Esophagus (tissue), 2 donors: ENCODE data around the gene LDLRAD4. TPM values are rescaled to one million over a fixed set of nuclear protein-coding genes. Genes with fewer than 3 reads are reported as not detected.

Experiments used
- H3K27ac ChIP-seq, 2 donors: one replicate each; pipeline ENCODE4 v1.5.1; 2013; ENCODE audit warnings: low read depth in 2 of 2, mild to moderate bottlenecking in 2 of 2, inconsistent platforms in 1 of 2, low read length in 1 of 2, moderate library complexity in 1 of 2
- H3K27me3 ChIP-seq, 2 donors: one replicate each; pipeline ENCODE4 v1.6.1; 2013; ENCODE audit warnings: low read length in 2 of 2, control low read depth in 1 of 2, mild to moderate bottlenecking in 1 of 2; ENCODE audit not compliant: insufficient read depth in 2 of 2, control insufficient read depth in 1 of 2
- H3K36me3 ChIP-seq, 2 donors: one replicate each; pipeline ENCODE4 v1.6.1; 2013; ENCODE audit warnings: low read length in 1 of 2; ENCODE audit not compliant: control insufficient read depth in 2 of 2, insufficient read depth in 2 of 2
- H3K4me1 ChIP-seq, 2 donors: one replicate each; pipeline ENCODE4 v1.6.1; 2013; ENCODE audit warnings: low read length in 1 of 2; ENCODE audit not compliant: control insufficient read depth in 2 of 2, insufficient read depth in 2 of 2
- H3K4me3 ChIP-seq, 2 donors: one replicate each; pipeline ENCODE4 v1.5.1; 2013; ENCODE audit warnings: low read length in 2 of 2, mild to moderate bottlenecking in 2 of 2, low read depth in 1 of 2, moderate library complexity in 1 of 2
- H3K9me3 ChIP-seq, 2 donors: one replicate each; pipeline ENCODE4 v1.6.1; 2013; ENCODE audit warnings: mild to moderate bottlenecking in 2 of 2, low read depth in 1 of 2, low read length in 1 of 2, moderate library complexity in 1 of 2; ENCODE audit not compliant: control insufficient read depth in 2 of 2, insufficient read depth in 1 of 2
- WGBS, 2 donors: extraction: QIAGEN DNeasy Blood & Tissue Kit; methylation state at CpG; one replicate each; pipeline ENCODE4 v1.1.7; 2013; 5-methylcytosine and 5-hydroxymethylcytosine counted together
- polyA plus RNA-seq, 2 donors: library from polyadenylated mRNA; stranded (reverse); fragments of 200-250 nt; gene quantifications; one replicate each; pipeline ENCODE4 v1.2.3, GENCODE V29; 2013
- donor health status: healthy with polysubstance abuse.
- donor health status: Bipolar disorder and iron deficiency.

The LDLRAD4 gene
- polyA plus RNA-seq, 2 donors = 0.79 to 0.99 TPM

DNA sequence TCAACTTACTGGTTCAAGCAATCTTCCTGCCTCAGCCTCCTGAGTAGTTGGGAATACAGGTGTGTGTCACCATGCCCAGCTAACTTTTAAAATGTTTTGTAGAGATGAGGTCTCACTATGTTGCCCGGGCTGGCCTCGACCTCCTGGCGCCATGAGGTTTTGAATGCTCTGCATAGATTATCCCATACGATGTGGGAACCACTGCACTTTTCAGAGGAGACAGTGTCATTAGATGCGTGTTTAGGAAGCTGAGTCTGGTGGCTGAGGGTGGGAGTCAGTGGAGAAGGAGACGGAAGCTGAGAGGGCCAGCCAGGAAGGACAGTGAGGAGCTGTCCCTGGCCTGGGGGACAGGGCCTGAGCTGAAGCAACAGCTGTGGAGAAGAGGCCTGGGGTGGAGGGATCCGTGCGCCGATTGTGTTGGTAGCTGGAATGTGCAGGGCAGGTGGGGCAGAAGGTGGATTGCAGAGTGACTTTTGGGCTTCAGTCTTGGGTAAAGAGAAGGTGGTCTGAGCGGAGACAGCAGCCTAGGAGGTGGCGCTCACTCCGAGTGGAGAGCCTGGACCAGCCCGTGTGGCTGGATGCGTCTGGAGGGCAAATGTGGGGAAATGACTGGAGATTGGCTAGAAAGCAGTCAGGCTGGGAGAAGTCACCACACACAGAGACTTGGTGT, 68.0 kb downstream of the LDLRAD4 start:
- Histone ChIP-seq H3K27me3 (no peaks in the 10 kb centered on the region), H3K4me3 (no peak overlapping the region), H3K9me3 (no peaks in the 10 kb centered on the region), H3K27ac (no peak overlapping the region), H3K4me1 (no peaks in the 10 kb centered on the region), H3K36me3 (no peaks in the 10 kb centered on the region)
- WGBS, 2 donors = 93 to 95% methylated on average over 14 of the region's 14 CpGs

DNA sequence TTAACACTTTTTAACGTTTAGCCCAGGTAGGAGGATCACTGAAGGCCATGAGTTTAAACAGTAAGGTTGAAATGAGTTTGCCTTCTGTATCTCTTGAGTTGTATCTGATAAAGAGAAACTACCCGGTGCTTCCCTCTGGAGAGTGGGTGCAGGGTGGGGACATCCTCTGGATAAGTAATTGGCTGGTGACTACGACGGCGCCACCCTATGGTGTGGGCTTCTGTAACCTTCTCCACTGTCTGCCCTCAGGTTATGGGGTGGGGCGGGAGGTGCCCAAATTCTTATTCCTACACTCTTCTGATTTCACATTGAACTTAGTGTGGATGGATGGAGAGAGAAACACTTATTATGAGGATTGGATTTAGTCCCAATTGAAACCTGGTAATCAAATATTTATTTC, 68.8 kb downstream of the LDLRAD4 start:
- no peaks in the 10 kb centered on the region for H3K9me3 ChIP-seq
- H3K4me1 ChIP-seq = peaks cover 0 to 1% of the 10 kb centered on the region in 2 donors
- H3K36me3 ChIP-seq = no peaks in the 10 kb centered on the region
- H3K27me3 ChIP-seq = no peaks in the 10 kb centered on the region
- H3K4me3 ChIP-seq = no peak overlapping the region
- H3K27ac ChIP-seq = no peak overlapping the region
- 68 to 71% methylated on average over 6 of the region's 6 CpGs for WGBS, 2 donors

DNA sequence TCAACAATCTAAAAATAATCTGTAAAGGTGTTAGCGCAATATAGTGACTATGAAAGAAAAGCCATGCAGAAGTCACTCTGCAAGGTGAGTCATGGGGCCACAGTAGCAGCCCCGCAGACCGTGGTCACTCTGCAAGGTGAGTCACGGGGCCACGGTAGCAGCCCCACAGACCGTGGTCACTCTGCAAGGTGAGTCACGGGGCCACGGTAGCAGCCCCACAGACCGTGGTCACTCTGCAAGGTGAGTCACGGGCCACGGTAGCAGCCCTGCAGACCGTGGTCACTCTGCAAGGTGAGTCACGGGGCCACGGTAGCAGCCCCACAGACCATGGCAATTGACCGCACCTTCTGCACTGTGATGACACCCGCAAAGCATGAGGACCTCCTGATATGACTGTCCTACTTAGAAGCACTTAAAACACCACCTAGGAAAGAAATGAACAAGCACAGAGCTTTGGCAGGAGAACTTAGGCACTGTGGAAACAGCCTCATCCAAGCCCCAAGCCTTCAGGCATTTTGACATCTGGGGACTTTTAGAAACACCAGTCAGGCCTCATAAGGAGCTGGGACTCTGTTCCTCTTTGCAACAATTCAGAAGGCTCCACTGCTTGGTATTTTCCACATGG, 70.1 kb downstream of the LDLRAD4 start:
- no peaks in the 10 kb centered on the region for H3K9me3 ChIP-seq
- WGBS, 2 donors = 85 to 86% methylated on average over 16 of the region's 16 CpGs
- H3K4me3 ChIP-seq = no peak overlapping the region
- no peaks in the 10 kb centered on the region for H3K27me3 ChIP-seq
- H3K4me1 ChIP-seq = peaks cover 0 to 1% of the 10 kb centered on the region in 2 donors
- no peaks in the 10 kb centered on the region for H3K36me3 ChIP-seq
- H3K27ac ChIP-seq = no peak overlapping the region

DNA sequence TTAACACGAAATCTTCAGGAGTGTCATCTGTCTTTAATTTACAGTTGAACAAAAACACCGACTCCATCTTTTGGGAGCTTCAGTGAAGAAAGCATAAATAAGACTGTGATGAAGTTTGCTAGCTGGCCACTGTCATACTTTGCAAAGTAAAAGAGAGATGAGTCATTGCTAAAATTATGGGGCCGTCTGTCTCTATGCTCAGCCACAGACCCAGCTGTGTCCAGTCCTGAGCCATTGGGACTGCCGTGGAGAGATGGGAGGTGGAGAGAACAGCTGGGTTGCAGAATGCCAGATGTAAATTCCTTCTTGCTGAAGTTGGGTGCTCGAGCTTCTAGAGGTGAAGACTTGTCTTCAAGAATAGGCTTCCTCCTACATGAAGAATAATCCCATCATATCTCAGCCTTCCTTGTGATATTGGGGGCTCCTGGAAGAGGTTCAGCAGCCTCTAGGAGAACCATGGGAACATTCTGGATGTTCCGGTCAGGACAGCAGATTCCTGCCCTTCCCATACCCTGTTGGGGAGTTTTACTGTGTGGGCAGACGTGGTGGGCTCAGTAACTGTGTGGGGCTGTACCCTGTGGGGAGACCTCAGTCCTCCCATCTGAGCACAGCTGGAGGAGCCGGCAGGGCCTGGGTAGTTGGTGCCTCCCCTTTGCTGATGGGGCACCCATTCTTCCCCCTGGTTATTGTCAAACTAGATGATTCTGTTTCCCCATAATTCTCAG, 71.1 kb downstream of the LDLRAD4 start:
- 69 to 73% methylated on average over 8 of the region's 8 CpGs for WGBS, 2 donors
- H3K27ac ChIP-seq = no peak overlapping the region
- peaks cover 0 to 1% of the 10 kb centered on the region in 2 donors for H3K4me1 ChIP-seq

DNA sequence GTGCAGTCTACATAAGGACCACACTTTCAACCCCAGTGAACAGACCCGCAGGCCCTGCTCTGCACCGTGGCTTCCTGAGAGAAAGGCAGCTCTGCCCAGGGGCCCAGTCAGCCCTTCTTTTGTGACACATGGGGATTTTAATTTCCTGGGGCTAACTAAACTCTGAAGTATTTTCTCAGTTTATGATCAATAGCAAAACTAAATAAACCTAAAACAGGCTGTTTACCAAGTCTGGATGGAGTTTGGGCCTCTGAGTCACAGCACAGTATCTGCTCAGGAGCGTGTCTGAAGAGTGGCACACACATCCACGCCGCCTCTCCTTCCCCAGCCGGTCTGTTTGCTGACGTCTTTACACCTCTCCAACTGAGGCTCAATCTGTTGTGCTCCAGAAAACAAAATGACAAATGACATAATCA, 72.3 kb downstream of the LDLRAD4 start:
- Histone ChIP-seq H3K4me3 (no peak overlapping the region), H3K9me3 (no peaks in the 10 kb centered on the region), H3K4me1 (peaks cover 0 to 1% of the 10 kb centered on the region in 2 donors), H3K27me3 (no peaks in the 10 kb centered on the region), H3K27ac (no peak overlapping the region), H3K36me3 (no peaks in the 10 kb centered on the region)
- WGBS, 2 donors = 69 to 80% methylated on average over 7 of the region's 7 CpGs

More for the DNA sequence above, 71.1 kb downstream of the LDLRAD4 start:
- Histone ChIP-seq H3K9me3 (no peaks in the 10 kb centered on the region), H3K4me3 (no peak overlapping the region), H3K27me3 (no peaks in the 10 kb centered on the region), H3K36me3 (no peaks in the 10 kb centered on the region)

DNA sequence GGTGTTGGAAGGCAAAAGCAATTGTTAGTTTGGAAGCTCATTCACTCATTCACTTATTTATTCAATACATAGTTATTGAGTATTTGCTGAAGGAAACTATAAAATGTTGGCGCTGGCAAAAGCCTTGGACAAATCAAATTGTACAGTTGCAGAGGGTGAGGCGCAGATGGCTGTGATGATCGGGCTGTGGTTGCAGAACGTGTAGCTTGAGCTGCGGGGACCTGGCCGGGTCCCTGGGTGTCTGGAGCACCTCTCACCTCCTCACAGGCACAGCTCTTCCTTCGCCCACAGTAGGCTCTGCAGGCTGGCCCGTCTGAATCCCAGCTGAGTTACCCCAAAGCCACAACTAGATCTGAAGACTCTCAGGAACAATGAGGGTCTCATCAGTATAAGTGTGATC, 72.7 kb downstream of the LDLRAD4 start:
- H3K9me3 ChIP-seq = no peaks in the 10 kb centered on the region
- no peaks in the 10 kb centered on the region for H3K36me3 ChIP-seq
- H3K27ac ChIP-seq = no peak overlapping the region
- H3K27me3 ChIP-seq = no peaks in the 10 kb centered on the region
- 90 to 93% methylated on average over 8 of the region's 8 CpGs for WGBS, 2 donors
- H3K4me1 ChIP-seq = peaks cover 0 to 1% of the 10 kb centered on the region in 2 donors
- H3K4me3 ChIP-seq = no peak overlapping the region

DNA sequence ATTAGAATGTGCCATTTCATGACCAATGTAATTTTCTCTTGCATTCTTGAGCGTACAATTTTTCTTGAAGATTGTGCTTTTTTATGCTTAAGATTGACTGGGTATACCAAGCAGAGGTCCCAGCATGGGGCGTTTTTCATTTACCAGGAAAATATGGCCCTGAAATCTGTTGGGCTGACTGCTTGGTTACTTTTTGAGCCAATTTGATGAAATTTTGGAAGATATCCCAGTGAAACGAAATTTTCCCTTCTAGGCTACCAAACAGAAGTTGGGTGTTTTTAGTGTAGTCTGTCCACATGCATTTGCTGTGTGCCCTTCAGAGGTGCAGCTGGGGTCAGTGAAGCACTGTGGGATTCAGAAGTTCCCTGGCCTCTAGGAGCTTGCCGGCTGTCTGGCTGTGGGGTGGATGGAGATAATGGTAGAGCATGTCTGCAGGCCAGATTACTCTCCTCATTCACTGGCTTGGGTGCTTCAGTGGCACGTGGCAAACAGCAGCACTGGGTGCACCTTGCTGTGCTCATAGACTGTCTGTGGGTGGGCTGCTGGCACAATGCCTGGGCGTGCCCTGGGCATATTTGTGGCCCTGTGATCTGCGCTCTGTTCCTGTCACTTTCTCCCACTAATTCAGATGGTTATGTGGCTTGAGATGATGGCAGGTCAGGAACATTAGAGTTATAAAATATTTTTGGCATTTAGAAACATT, 73.3 kb downstream of the LDLRAD4 start:
- Histone ChIP-seq H3K36me3 (no peaks in the 10 kb centered on the region), H3K27ac (no peak overlapping the region)

DNA sequence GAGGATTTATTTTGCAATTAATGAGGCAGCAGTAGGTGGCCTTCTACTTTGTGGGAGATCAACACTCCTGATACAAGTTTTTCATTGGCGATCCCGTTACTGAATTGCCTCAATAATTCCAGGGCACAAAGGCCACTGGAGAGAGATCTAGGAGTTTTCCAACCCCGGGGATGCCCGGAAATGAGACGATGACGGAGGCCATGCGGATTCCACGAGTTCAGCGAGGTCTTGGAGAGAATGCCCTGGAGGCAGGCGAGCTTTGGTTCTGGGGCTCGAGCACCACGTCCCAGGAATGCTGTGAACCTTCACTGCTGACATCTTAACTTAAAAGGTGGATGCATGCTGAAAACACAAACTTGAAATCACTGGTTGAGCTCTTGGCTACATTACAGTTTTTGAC, 74.2 kb downstream of the LDLRAD4 start:
- no peak overlapping the region for H3K27ac ChIP-seq

More for the DNA sequence above, 73.3 kb downstream of the LDLRAD4 start:
- no peaks in the 10 kb centered on the region for H3K27me3 ChIP-seq
- no peak overlapping the region for H3K4me3 ChIP-seq
- H3K4me1 ChIP-seq = peaks cover 0 to 1% of the 10 kb centered on the region in 2 donors
- no peaks in the 10 kb centered on the region for H3K9me3 ChIP-seq
- 79% methylated on average over 7 of the region's 7 CpGs for WGBS, 2 donors

DNA sequence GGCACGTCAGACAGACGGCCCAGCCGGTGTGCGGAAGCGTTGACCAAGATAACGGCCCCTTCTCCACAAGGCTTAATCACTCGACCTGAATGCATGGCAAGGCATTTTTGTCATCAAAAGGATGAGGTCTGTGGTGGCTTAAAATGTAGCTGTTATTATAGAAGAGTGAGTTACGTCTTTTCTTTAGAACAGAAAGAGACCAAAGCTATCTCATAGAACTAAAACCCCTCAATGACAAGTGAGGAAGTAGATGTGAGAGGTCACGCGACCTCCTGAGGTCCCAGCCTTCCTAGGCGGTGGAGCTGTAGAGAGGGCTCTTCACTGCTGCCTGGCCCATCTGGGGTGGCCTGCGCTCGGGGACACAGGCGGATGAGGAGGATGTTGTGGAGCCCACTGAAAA, 75.7 kb downstream of the LDLRAD4 start:
- H3K9me3 ChIP-seq = peaks cover 0 to 3% of the 10 kb centered on the region in 2 donors
- 89 to 92% methylated on average over 14 of the region's 14 CpGs for WGBS, 2 donors
- peaks cover 0 to 5% of the 10 kb centered on the region in 2 donors for H3K4me1 ChIP-seq
- no peaks in the 10 kb centered on the region for H3K36me3 ChIP-seq
- H3K27ac ChIP-seq = no peak overlapping the region
- H3K27me3 ChIP-seq = no peaks in the 10 kb centered on the region
- H3K4me3 ChIP-seq = no peak overlapping the region

More for the DNA sequence above, 74.2 kb downstream of the LDLRAD4 start:
- H3K36me3 ChIP-seq = no peaks in the 10 kb centered on the region
- 91 to 92% methylated on average over 12 of the region's 12 CpGs for WGBS, 2 donors
- no peak overlapping the region for H3K4me3 ChIP-seq
- no peaks in the 10 kb centered on the region for H3K9me3 ChIP-seq
- H3K27me3 ChIP-seq = no peaks in the 10 kb centered on the region
- H3K4me1 ChIP-seq = peaks cover 0 to 1% of the 10 kb centered on the region in 2 donors
